ENCODE measurements around the gene NEMP1.

Gene NEMP1

DNA sequence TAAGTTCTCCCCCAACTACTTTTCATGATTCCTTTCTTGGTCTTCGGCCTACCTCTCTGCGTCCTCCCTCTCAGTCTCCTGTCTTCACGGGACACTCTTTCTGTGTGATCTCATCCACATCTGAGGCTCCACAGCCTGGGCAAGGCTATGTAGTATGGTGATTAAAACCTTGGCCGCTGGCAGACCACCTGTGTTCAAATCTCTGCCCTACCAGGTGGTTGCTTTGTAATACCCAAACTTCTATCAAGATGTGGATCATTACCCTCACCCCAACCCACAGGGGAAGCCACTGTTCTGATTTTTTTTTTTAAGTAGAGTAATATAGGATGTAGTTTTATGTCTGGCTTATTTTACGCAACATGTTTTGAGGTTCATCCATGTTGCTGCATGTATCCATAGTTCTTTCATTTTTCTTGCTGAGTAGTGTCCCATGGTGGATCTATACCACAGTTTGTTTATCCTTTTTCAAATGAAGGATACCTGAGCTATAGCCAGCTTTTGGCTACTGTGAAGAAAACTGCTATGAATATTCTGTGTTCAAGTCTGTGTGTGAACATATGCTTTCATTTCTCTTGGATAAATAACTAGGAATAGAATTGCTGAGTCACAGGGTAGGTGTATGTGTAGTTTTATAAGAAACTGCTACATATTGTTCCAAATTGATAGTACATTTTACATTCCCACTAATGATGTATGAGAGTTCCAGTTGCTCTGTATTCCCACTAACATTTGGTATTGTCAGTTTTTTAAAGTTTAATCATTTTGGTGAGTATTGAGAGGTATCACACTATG lies 40.9 kb upstream of the NEMP1 start:
- TF ChIP-seq ZNF565 (CRISPR knock-in tag; conservative IDR thresholded peaks at IDR 0.05; ENCODE audit: low read depth) (no peak), ZC3H10 (CRISPR knock-in tag; IDR thresholded peaks at IDR 0.05) (no peak), RARB (CRISPR knock-in tag; IDR thresholded peaks at IDR 0.05) (no peak), ZFP30 (CRISPR knock-in tag; IDR thresholded peaks at IDR 0.05) (no peak), CSDC2 (CRISPR knock-in tag; IDR thresholded peaks at IDR 0.05) (no peak), PPARA (CRISPR knock-in tag; IDR thresholded peaks at IDR 0.05; ENCODE audit: borderline replicate concordance) (no peak), ESRRG (CRISPR knock-in tag; IDR thresholded peaks at IDR 0.05) (no peak), ZNF70 (CRISPR knock-in tag; IDR thresholded peaks at IDR 0.05) (no peak), GLIS3 (CRISPR knock-in tag; IDR thresholded peaks at IDR 0.05) (no peak), ARNTL (CRISPR knock-in tag; IDR thresholded peaks at IDR 0.05; ENCODE audit: borderline replicate concordance, low read depth) (no peak), TOX (CRISPR knock-in tag; IDR thresholded peaks at IDR 0.05; ENCODE audit: borderline replicate concordance) (no peak), OSR1 (CRISPR knock-in tag; IDR thresholded peaks at IDR 0.05) (no peak), SNAI2 (CRISPR knock-in tag; IDR thresholded peaks at IDR 0.05) (no peak)
- TF ChIP-seq, protein P1, sequence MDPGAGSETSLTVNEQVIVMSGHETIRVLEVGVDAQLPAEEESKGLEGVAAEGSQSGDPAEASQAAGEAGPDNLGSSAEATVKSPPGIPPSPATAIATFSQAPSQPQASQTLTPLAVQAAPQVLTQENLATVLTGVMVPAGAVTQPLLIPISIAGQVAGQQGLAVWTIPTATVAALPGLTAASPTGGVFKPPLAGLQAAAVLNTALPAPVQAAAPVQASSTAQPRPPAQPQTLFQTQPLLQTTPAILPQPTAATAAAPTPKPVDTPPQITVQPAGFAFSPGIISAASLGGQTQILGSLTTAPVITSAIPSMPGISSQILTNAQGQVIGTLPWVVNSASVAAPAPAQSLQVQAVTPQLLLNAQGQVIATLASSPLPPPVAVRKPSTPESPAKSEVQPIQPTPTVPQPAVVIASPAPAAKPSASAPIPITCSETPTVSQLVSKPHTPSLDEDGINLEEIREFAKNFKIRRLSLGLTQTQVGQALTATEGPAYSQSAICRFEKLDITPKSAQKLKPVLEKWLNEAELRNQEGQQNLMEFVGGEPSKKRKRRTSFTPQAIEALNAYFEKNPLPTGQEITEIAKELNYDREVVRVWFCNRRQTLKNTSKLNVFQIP (CRISPR knock-in tag; IDR thresholded peaks at IDR 0.05; ENCODE audit: borderline replicate concordance, low read depth): no peak
- TF ChIP-seq, protein P2, sequence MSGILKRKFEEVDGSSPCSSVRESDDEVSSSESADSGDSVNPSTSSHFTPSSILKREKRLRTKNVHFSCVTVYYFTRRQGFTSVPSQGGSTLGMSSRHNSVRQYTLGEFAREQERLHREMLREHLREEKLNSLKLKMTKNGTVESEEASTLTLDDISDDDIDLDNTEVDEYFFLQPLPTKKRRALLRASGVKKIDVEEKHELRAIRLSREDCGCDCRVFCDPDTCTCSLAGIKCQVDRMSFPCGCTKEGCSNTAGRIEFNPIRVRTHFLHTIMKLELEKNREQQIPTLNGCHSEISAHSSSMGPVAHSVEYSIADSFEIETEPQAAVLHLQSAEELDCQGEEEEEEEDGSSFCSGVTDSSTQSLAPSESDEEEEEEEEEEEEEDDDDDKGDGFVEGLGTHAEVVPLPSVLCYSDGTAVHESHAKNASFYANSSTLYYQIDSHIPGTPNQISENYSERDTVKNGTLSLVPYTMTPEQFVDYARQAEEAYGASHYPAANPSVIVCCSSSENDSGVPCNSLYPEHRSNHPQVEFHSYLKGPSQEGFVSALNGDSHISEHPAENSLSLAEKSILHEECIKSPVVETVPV (CRISPR knock-in tag; IDR thresholded peaks at IDR 0.05): no peak
- TF ChIP-seq, protein P3, sequence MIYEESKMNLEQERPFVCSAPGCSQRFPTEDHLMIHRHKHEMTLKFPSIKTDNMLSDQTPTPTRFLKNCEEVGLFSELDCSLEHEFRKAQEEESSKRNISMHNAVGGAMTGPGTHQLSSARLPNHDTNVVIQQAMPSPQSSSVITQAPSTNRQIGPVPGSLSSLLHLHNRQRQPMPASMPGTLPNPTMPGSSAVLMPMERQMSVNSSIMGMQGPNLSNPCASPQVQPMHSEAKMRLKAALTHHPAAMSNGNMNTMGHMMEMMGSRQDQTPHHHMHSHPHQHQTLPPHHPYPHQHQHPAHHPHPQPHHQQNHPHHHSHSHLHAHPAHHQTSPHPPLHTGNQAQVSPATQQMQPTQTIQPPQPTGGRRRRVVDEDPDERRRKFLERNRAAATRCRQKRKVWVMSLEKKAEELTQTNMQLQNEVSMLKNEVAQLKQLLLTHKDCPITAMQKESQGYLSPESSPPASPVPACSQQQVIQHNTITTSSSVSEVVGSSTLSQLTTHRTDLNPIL (CRISPR knock-in tag; IDR thresholded peaks at IDR 0.05; ENCODE audit: low read depth): no peak
- TF ChIP-seq, protein P4, sequence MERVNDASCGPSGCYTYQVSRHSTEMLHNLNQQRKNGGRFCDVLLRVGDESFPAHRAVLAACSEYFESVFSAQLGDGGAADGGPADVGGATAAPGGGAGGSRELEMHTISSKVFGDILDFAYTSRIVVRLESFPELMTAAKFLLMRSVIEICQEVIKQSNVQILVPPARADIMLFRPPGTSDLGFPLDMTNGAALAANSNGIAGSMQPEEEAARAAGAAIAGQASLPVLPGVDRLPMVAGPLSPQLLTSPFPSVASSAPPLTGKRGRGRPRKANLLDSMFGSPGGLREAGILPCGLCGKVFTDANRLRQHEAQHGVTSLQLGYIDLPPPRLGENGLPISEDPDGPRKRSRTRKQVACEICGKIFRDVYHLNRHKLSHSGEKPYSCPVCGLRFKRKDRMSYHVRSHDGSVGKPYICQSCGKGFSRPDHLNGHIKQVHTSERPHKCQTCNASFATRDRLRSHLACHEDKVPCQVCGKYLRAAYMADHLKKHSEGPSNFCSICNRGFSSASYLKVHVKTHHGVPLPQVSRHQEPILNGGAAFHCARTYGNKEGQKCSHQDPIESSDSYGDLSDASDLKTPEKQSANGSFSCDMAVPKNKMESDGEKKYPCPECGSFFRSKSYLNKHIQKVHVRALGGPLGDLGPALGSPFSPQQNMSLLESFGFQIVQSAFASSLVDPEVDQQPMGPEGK (CRISPR knock-in tag; IDR thresholded peaks at IDR 0.05; ENCODE audit: borderline replicate concordance): no peak
- TF ChIP-seq, protein P5, sequence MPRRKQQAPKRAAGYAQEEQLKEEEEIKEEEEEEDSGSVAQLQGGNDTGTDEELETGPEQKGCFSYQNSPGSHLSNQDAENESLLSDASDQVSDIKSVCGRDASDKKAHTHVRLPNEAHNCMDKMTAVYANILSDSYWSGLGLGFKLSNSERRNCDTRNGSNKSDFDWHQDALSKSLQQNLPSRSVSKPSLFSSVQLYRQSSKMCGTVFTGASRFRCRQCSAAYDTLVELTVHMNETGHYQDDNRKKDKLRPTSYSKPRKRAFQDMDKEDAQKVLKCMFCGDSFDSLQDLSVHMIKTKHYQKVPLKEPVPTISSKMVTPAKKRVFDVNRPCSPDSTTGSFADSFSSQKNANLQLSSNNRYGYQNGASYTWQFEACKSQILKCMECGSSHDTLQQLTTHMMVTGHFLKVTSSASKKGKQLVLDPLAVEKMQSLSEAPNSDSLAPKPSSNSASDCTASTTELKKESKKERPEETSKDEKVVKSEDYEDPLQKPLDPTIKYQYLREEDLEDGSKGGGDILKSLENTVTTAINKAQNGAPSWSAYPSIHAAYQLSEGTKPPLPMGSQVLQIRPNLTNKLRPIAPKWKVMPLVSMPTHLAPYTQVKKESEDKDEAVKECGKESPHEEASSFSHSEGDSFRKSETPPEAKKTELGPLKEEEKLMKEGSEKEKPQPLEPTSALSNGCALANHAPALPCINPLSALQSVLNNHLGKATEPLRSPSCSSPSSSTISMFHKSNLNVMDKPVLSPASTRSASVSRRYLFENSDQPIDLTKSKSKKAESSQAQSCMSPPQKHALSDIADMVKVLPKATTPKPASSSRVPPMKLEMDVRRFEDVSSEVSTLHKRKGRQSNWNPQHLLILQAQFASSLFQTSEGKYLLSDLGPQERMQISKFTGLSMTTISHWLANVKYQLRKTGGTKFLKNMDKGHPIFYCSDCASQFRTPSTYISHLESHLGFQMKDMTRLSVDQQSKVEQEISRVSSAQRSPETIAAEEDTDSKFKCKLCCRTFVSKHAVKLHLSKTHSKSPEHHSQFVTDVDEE (CRISPR knock-in tag; IDR thresholded peaks at IDR 0.05): no peak
- ATAC-seq: no peak

DNA sequence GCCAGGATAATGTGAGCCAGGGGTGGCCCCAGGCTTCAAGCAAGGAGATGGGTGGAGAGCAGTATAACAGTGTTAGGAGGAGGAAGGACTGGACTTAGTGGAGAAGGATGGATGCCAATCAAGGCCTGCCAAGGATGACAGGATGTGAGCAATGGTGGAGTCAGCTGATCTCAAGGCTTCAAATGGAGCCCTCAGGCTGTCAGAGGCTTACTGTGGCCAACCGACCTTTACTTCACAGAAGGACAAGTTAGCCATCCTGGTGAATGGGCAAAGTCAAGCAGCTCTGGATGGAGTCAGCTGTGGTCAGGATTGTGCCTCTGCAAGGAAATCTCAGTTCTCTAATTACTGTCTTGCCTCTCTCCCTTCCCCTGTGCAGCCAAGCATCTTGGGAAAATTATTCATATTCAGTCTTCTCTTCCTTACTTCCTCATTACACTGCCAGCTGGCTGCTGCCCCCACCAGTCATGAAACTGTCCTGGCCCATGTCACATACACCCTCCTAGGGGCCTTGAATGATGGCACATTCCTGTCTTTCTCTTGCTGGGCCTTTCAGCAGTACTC lies 40.2 kb upstream of the NEMP1 start:
- no peak for ATAC-seq

More for the DNA sequence above, 40.2 kb upstream of the NEMP1 start:
- TF ChIP-seq CSDC2 (CRISPR knock-in tag; IDR thresholded peaks at IDR 0.05) (no peak), ZNF8 (CRISPR knock-in tag; IDR thresholded peaks at IDR 0.05) (no peak), GLIS3 (CRISPR knock-in tag; IDR thresholded peaks at IDR 0.05) (no peak), BACH2 (CRISPR knock-in tag; IDR thresholded peaks at IDR 0.05; ENCODE audit: borderline replicate concordance) (no peak), ZFP3 (CRISPR knock-in tag; IDR thresholded peaks at IDR 0.05) (no peak), ZNF565 (CRISPR knock-in tag; conservative IDR thresholded peaks at IDR 0.05; ENCODE audit: low read depth) (no peak), TCF4 (CRISPR knock-in tag; IDR thresholded peaks at IDR 0.05; ENCODE audit: borderline replicate concordance) (no peak), ESRRG (CRISPR knock-in tag; IDR thresholded peaks at IDR 0.05) (no peak), ZC3H10 (CRISPR knock-in tag; IDR thresholded peaks at IDR 0.05) (no peak), ZFP30 (CRISPR knock-in tag; IDR thresholded peaks at IDR 0.05) (no peak), ZNF70 (CRISPR knock-in tag; IDR thresholded peaks at IDR 0.05) (no peak)
- TF ChIP-seq, protein P3 (CRISPR knock-in tag; IDR thresholded peaks at IDR 0.05; ENCODE audit: low read depth): no peak

All from SK-N-SH treated with all-trans-retinoic acid at 6 μM for 48 hours (cell line).